Left ventricle myocardium inferior (tissue), 1 donor: Measurements from ENCODE around the gene NKAP. TPM values are rescaled to one million over a fixed set of nuclear protein-coding genes. Genes with fewer than 3 reads are reported as not detected.

Experiments
- DNase-seq: peaks from one replicate; pipeline ENCODE4 v3.0.0-alpha.2; 2020
- H3K27ac ChIP-seq: fragments of 200-600 bp; replicated peaks from 2 replicates; pipeline ENCODE4 v1.8.0; 2021
- H3K27me3 ChIP-seq: fragments of 200-600 bp; 2 replicates; pipeline ENCODE4 v1.8.0; 2021; ENCODE audit warnings: low read depth
- H3K36me3 ChIP-seq: fragments of 200-600 bp; 2 replicates; pipeline ENCODE4 v1.8.0; 2021
- H3K4me1 ChIP-seq: fragments of 200-600 bp; 2 replicates; pipeline ENCODE4 v1.8.0; 2021
- H3K4me3 ChIP-seq: fragments of 200-600 bp; 2 replicates; pipeline ENCODE4 v1.8.0; 2021; ENCODE audit warnings: mild to moderate bottlenecking, moderate library complexity
- H3K9me3 ChIP-seq: fragments of 200-600 bp; replicated peaks from 2 replicates; pipeline ENCODE4 v1.8.0; 2021
- CTCF ChIP-seq: fragments of 200-600 bp; IDR thresholded peaks from 2 replicates; pipeline ENCODE4 v1.8.0; 2021; ENCODE audit warnings: antibody characterized with exemption, mild to moderate bottlenecking, borderline replicate concordance
- intact Hi-C: fragments of 100-400 bp; cut with micrococcal nuclease; formaldehyde crosslinking; loops from one replicate; pipeline ENCODE4 v1.11.0; 2022
- total RNA-seq: library from RNA; stranded (reverse); fragmentation: NEBNext Ultra II Directional; extraction: Animal tissue kit (Norgen Biotek cat#: 25700); gene quantifications from one replicate; pipeline ENCODE4 v1.2.1, GENCODE V29; 2021
- donor health status: DM: no; HTN: yes; CAD: no; lungs with severe emphysema.

The NKAP gene
- total RNA-seq, 1 donor from 2014 or later, result 5.0 TPM

- no peaks in the 10 kb centered on the region for H3K4me1 ChIP-seq
- intact Hi-C loops, result no loop called here
- no peak overlapping the region for H3K4me3 ChIP-seq
- no peaks in the 10 kb centered on the region for H3K27me3 ChIP-seq
- H3K27ac ChIP-seq, result no peak overlapping the region
- TF ChIP-seq CTCF, result peak; percentile 59
- peaks cover 19% of the 10 kb centered on the region for H3K36me3 ChIP-seq
- DNase-seq, result no peak
- H3K9me3 ChIP-seq, result no peaks in the 10 kb centered on the region
These were observed 62.8 kb downstream of the NKAP start for GRCh38 chrX:119880552-119881437.

DNA sequence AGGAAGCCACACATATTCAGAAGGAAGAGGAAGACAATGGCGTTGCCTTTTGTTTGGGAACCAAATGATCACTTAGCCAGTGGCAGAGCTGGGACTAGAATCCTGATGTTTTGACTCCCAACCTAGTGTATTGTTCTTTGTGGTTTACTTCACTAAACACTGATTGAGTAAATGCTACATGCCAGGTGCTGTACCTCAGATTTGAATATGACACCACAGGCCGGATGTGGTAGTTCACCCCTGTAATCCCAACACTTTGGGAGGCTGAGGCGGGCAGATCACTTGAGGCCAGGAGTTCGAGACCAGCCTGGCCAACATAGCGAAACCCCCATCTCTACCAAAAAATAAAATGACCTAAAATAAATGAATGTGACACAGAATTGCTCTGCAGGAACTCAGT, 63.5 kb downstream of the NKAP start:
- Histone ChIP-seq H3K27ac (no peak overlapping the region), H3K4me1 (no peaks in the 10 kb centered on the region), H3K27me3 (no peaks in the 10 kb centered on the region), H3K4me3 (no peak overlapping the region), H3K36me3 (peaks cover 24% of the 10 kb centered on the region), H3K9me3 (no peaks in the 10 kb centered on the region)
- no peak for DNase-seq
- TF ChIP-seq CTCF, result no peak
- intact Hi-C loops, result no loop called here

- Histone ChIP-seq H3K4me3 (no peak overlapping the region), H3K27ac (no peak overlapping the region), H3K9me3 (no peaks in the 10 kb centered on the region), H3K36me3 (peaks cover 24% of the 10 kb centered on the region), H3K27me3 (no peaks in the 10 kb centered on the region), H3K4me1 (peaks cover 1% of the 10 kb centered on the region)
- no peak for TF ChIP-seq CTCF
- intact Hi-C loops, result no loop called here
- no peak for DNase-seq
These were observed 64.8 kb downstream of the NKAP start for GRCh38 chrX:119878740-119879139.

DNA sequence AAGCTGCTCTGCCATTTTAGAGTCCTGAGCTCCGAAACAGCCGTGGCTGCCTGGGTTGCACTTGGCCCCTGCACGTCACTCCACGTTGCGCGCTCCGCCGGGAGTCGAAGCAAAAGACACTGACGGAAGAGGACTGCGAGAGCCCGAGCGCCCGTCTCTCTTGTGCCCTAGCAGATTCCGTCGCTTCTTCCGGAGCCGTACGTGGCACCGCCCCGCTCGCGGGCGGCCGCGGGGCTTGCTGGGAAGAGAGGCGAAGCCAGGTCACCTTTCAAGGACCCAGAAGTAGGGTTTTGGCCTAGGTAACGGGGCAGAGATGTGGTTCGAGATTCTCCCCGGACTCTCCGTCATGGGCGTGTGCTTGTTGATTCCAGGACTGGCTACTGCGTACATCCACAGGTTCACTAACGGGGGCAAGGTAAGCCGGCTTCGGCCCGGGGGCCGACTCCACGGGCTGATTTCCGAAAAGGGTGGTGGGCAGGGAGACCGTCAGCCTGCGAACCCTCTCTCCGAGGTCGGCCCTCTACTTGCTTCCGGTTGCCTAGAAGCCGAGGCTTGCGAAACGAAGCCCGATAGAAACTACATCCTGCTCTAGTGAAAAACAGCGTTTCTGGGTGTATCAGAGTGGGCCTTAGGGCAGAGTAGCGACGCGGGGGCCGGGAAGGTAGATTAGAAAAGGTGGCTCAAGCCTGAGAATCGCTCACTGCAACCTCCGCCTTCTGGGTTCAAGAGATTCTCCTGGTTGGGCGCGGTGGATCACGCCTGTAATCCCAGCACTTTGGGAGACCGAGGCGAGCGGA, 71.8 kb downstream of the NKAP start, which contains the start of the genes NDUFA1 and RNF113A:
Gene NDUFA1, plus strand, starts transcription at position 234 of the 797 bp plus-strand sequence. Its CDS starts 80 bp downstream, at position 314.
Gene RNF113A, minus strand, starts transcription at position 135 of the 797 bp plus-strand sequence. Its CDS starts 120 bp downstream, at position 15.
- DNase-seq, result peak; percentile 82
- no peak for TF ChIP-seq CTCF
- peaks cover 21% of the 10 kb centered on the region for H3K4me1 ChIP-seq
- no peaks in the 10 kb centered on the region for H3K9me3 ChIP-seq
- peak within 1 kb of the TSS; percentile 93 for H3K27ac ChIP-seq
- intact Hi-C loops, result no loop called here
- no peaks in the 10 kb centered on the region for H3K27me3 ChIP-seq
- peaks cover 14% of the 10 kb centered on the region for H3K36me3 ChIP-seq
- peak within 1 kb of the TSS; percentile 77 for H3K4me3 ChIP-seq

DNA sequence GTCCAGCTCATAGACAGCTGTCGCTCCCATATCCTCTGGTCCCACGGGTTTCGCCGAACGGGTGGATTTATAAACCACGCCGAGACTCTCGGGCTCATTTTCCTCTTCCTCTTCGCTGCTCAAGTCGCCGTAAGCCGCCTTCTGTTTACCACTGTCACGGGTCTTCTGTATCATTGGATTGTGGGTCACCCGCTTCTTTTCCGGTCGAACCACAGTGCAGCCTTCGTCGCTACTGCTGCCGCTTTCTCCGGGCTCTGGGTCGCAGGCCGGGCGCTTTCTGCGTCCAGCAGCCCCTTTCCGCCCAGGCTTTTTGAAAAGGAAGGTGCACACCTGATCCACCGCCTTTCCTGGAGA, 72.3 kb downstream of the NKAP start:
- TF ChIP-seq CTCF, result no peak
- peak overlapping the region; percentile 93 for H3K27ac ChIP-seq
- peak overlapping the region; percentile 77 for H3K4me3 ChIP-seq
- H3K4me1 ChIP-seq, result peaks cover 21% of the 10 kb centered on the region
- no peaks in the 10 kb centered on the region for H3K27me3 ChIP-seq
- H3K9me3 ChIP-seq, result no peaks in the 10 kb centered on the region
- H3K36me3 ChIP-seq, result peaks cover 9% of the 10 kb centered on the region
- DNase-seq, result no peak
- intact Hi-C loops, result no loop called here

Other genes with a start within 250 kb of the NKAP start
- gene SOWAHD, start 185.2 kb downstream of the NKAP start, total RNA-seq, result 0.33 TPM
- gene RPL39, start 152.1 kb downstream of the NKAP start, total RNA-seq, result 1,056 TPM
- 3.5 TPM for gene UPF3B, start 90.8 kb downstream of the NKAP start, total RNA-seq
- gene RNF113A, start 72.0 kb downstream of the NKAP start, total RNA-seq, result 9.3 TPM
- gene NDUFA1, start 71.9 kb downstream of the NKAP start, total RNA-seq, result 584 TPM
- gene AKAP14, start 47.9 kb downstream of the NKAP start, total RNA-seq, result not detected
- not detected for gene RHOXF2B, start 133.9 kb upstream of the NKAP start, total RNA-seq
- not detected for gene RHOXF1, start 172.2 kb upstream of the NKAP start, total RNA-seq
- gene RHOXF2, start 214.9 kb upstream of the NKAP start, total RNA-seq, result not detected